Measurements from ENCODE around the gene MCF2L2.
A peak's percentile ranks its signal among the peaks of the same experiment; 100 is the strongest.
"Not testable (repeated sequence)": the region's sequence is repeated elsewhere in the genome, so short reads cannot be mapped to it uniquely, and the experiment has no call there.

MCF2L2 gene

GRCh38 chr3:183167975-183168374, 260.4 kb downstream of the MCF2L2 start:
- DNase-seq (ENCODE audit: low read depth in 2 of 2) = not testable (repeated sequence)

- DNase-seq (ENCODE audit: low read depth in 2 of 2) = no peak
These were observed 264.9 kb downstream of the MCF2L2 start for GRCh38 chr3:183163563-183163962.

- DNase-seq (ENCODE audit: low read depth in 2 of 2) = no peak
These were observed 266.7 kb downstream of the MCF2L2 start for GRCh38 chr3:183161552-183162336.

GRCh38 chr3:183160616-183161015, 267.8 kb downstream of the MCF2L2 start:
- DNase-seq (ENCODE audit: low read depth in 2 of 2) = no peak

- no peak for DNase-seq (ENCODE audit: low read depth in 2 of 2)
These were observed 269.1 kb downstream of the MCF2L2 start for GRCh38 chr3:183159333-183159732.

GRCh38 chr3:183158551-183159006, 269.8 kb downstream of the MCF2L2 start:
- peak in 1 of 2 experiments; percentile 36 for DNase-seq (ENCODE audit: low read depth in 2 of 2)

GRCh38 chr3:183158113-183158512, 270.3 kb downstream of the MCF2L2 start:
- DNase-seq (ENCODE audit: low read depth in 2 of 2) = no peak

- no peak for DNase-seq (ENCODE audit: low read depth in 2 of 2)
These were observed 272.2 kb downstream of the MCF2L2 start for GRCh38 chr3:183156266-183156665.

GRCh38 chr3:183155499-183155898, 272.9 kb downstream of the MCF2L2 start:
- DNase-seq (ENCODE audit: low read depth in 2 of 2) = no peak

- no peak for DNase-seq (ENCODE audit: low read depth in 2 of 2)
These were observed 275.0 kb downstream of the MCF2L2 start for GRCh38 chr3:183153210-183153950.

- DNase-seq (ENCODE audit: low read depth in 2 of 2) = no peak
These were observed 276.5 kb downstream of the MCF2L2 start for GRCh38 chr3:183151821-183152351.

GRCh38 chr3:183151086-183151485, 277.3 kb downstream of the MCF2L2 start:
- DNase-seq (ENCODE audit: low read depth in 2 of 2) = no peak

GRCh38 chr3:183149915-183150750, 278.3 kb downstream of the MCF2L2 start:
- no peak for DNase-seq (ENCODE audit: low read depth in 2 of 2)

- no peak for DNase-seq (ENCODE audit: low read depth in 2 of 2)
These were observed 280.4 kb downstream of the MCF2L2 start for GRCh38 chr3:183148056-183148455.

GRCh38 chr3:183144363-183144762, 284.1 kb downstream of the MCF2L2 start:
- no peak for DNase-seq (ENCODE audit: low read depth in 2 of 2)

GRCh38 chr3:183142199-183142598, 286.2 kb downstream of the MCF2L2 start:
- no peak for DNase-seq (ENCODE audit: low read depth in 2 of 2)

GRCh38 chr3:183134844-183135243, 293.6 kb downstream of the MCF2L2 start:
- DNase-seq (ENCODE audit: low read depth in 2 of 2) = no peak

- no peak for DNase-seq (ENCODE audit: low read depth in 2 of 2)
These were observed 296.0 kb downstream of the MCF2L2 start for GRCh38 chr3:183132409-183132808.

- no peak for DNase-seq (ENCODE audit: low read depth in 2 of 2)
These were observed 296.7 kb downstream of the MCF2L2 start for GRCh38 chr3:183131735-183132134.

- no peak for DNase-seq (ENCODE audit: low read depth in 2 of 2)
These were observed 297.2 kb downstream of the MCF2L2 start for GRCh38 chr3:183131186-183131725.

- DNase-seq (ENCODE audit: low read depth in 2 of 2) = no peak
These were observed 299.2 kb downstream of the MCF2L2 start for GRCh38 chr3:183129243-183129642.

- DNase-seq (ENCODE audit: low read depth in 2 of 2) = no peak
These were observed 299.7 kb downstream of the MCF2L2 start for GRCh38 chr3:183128709-183129108.

All from stimulated activated CD4-positive, alpha-beta T cell treated with anti-CD3 and anti-CD28 coated beads, Interleukin-12 subunit alpha, Interleukin-12 subunit beta, amount 100 ng/mL, for 24 hours (primary cell).